GM12878 (cell line): Measurements from ENCODE around the gene MYRFL. TPM values are rescaled to one million over a fixed set of nuclear protein-coding genes. Genes with fewer than 3 reads are reported as not detected.

Experiments
- ATAC-seq: fragments of 200-7000 bp; cut with Tn5 transposase; 3 replicates; pipeline ENCODE4 v1.9.1; 2020; ENCODE audit warnings: mild to moderate bottlenecking, moderate library complexity
- BruUV-seq: library from RNA; stranded (reverse); fragments of 400-500 nt; replicated peaks from 2 replicates; lab custom pipeline; 2021; lab: Mats Ljungman, UMichigan
- CTCF ChIA-PET: fragments of 300-600 bp; sonication (Branson Sonifier 250); formaldehyde crosslinking; extraction: SDS; loops from one replicate; lab custom pipeline; 2021; ENCODE audit warnings: inconsistent platforms; lab: Yijun Ruan, JAX
- POLR2A ChIA-PET: fragments of 350-600 bp; formaldehyde crosslinking; extraction: SDS; loops from one replicate; lab custom pipeline; 2021; ENCODE audit warnings: inconsistent platforms; lab: Charles Lee
- RAD21 ChIA-PET: fragments of 300-600 bp; sonication (Branson Sonifier 250); formaldehyde crosslinking; loops from one replicate; lab custom pipeline; 2023; ENCODE audit warnings: antibody characterized with exemption; ENCODE audit not compliant: unreplicated experiment; lab: Charles Lee
- SMC1A ChIA-PET: fragments of 300-600 bp; sonication (Branson Sonifier 250); formaldehyde crosslinking; loops from one replicate; lab custom pipeline; 2023; ENCODE audit not compliant: unreplicated experiment, uncharacterized antibody; lab: Charles Lee
- DNase-seq: peaks from one replicate; pipeline ENCODE4 v3.0.0-alpha.2; 2011; ENCODE audit warnings: low read depth, low spot score
- FAIRE-seq: peaks from 3 replicates; lab custom pipeline; 2011; peaks lifted over from hg19 to GRCh38; lab: Jason Lieb, UNC
- H2AFZ ChIP-seq: 2 replicates; pipeline ENCODE4 v1.6.0; 2011; ENCODE audit warnings: low read depth, low read length, control low read depth; ENCODE audit not compliant: control insufficient read depth
- H3K27ac ChIP-seq: 2 replicates; pipeline ENCODE4 v1.5.1; 2011; ENCODE audit warnings: control low read depth; ENCODE audit not compliant: control insufficient read depth, insufficient read depth
- H3K27me3 ChIP-seq, 2 experiments: replicated peaks in 1 of 2; 2 replicates each; pipeline versions ENCODE4 v1.6.0 to v1.6.1; 2011; ENCODE audit warnings: low read length in 1 of 2; ENCODE audit not compliant: control insufficient read depth in 2 of 2, insufficient read depth in 2 of 2
- H3K36me3 ChIP-seq, 2 experiments: 2 replicates each; pipeline ENCODE4 v1.5.1; 2011; ENCODE audit warnings: low read length in 1 of 2; ENCODE audit not compliant: control insufficient read depth in 2 of 2, insufficient read depth in 2 of 2
- H3K4me1 ChIP-seq: 2 replicates; pipeline ENCODE4 v1.6.1; 2011; ENCODE audit warnings: mild to moderate bottlenecking, low read length, moderate library complexity, mixed read lengths; ENCODE audit not compliant: control insufficient read depth, insufficient read depth
- H3K4me2 ChIP-seq: 2 replicates; pipeline ENCODE4 v1.6.0; 2011; ENCODE audit warnings: control low read depth; ENCODE audit not compliant: control insufficient read depth, insufficient read depth
- H3K4me3 ChIP-seq: fragments of 200-600 bp; sonication (generic); 2 replicates; pipeline ENCODE4 v1.5.1; 2016
- H3K79me2 ChIP-seq: 2 replicates; pipeline ENCODE4 v1.6.0; 2011; ENCODE audit warnings: low read length; ENCODE audit not compliant: control insufficient read depth, insufficient read depth
- H3K9ac ChIP-seq: 2 replicates; pipeline ENCODE4 v1.8.0; 2011; ENCODE audit warnings: low read length, control low read depth, mixed read lengths; ENCODE audit not compliant: control insufficient read depth, insufficient read depth
- H3K9me3 ChIP-seq: replicated peaks from 3 replicates; pipeline ENCODE4 v1.5.1; 2011; ENCODE audit warnings: mild to moderate bottlenecking, low read length; ENCODE audit not compliant: control insufficient read depth, insufficient read depth
- H4K20me1 ChIP-seq: 2 replicates; pipeline ENCODE4 v1.6.0; 2011; ENCODE audit not compliant: control insufficient read depth, insufficient read depth
- CBX5 ChIP-seq: sonication (generic); IDR thresholded peaks from 2 replicates; pipeline ENCODE4 v1.6.1; 2016; ENCODE audit warnings: low read depth, moderate library complexity, mild to moderate bottlenecking, inconsistent platforms
- CHD4 ChIP-seq: fragments of 200-600 bp; sonication (generic); IDR thresholded peaks from 2 replicates; pipeline ENCODE4 v1.6.1; 2016; ENCODE audit warnings: mild to moderate bottlenecking
- CREB1 ChIP-seq: IDR thresholded peaks from 2 replicates; pipeline ENCODE4 v1.6.1; 2012; ENCODE audit warnings: low read depth, mild to moderate bottlenecking, inconsistent platforms
- HCFC1 ChIP-seq: fragments of 150-350 bp; IDR thresholded peaks from 2 replicates; pipeline ENCODE4 v1.6.1; 2014; ENCODE audit warnings: low read length
- HDAC2 ChIP-seq: fragments of 200-600 bp; sonication (generic); IDR thresholded peaks from 2 replicates; pipeline ENCODE4 v1.6.1; 2017
- LARP7 ChIP-seq: fragments of 450-650 bp; IDR thresholded peaks from 2 replicates; pipeline ENCODE4 v1.6.1; 2017; ENCODE audit warnings: mild to moderate bottlenecking
- NFXL1 ChIP-seq: fragments of 450-650 bp; IDR thresholded peaks from 2 replicates; pipeline ENCODE4 v1.6.1; 2017; ENCODE audit warnings: antibody characterized with exemption, mild to moderate bottlenecking, borderline replicate concordance
- NR2C2 ChIP-seq: IDR thresholded peaks from 2 replicates; pipeline ENCODE4 v1.6.1; 2011; ENCODE audit warnings: borderline replicate concordance, low read depth; ENCODE audit not compliant: control insufficient read depth, insufficient read length
- ZNF24 ChIP-seq: fragments of 450-650 bp; IDR thresholded peaks from 2 replicates; pipeline ENCODE4 v1.6.1; 2017; ENCODE audit warnings: antibody characterized with exemption, mild to moderate bottlenecking
- WGBS: methylation state at CpG from one replicate; pipeline ENCODE4 v1.1.6; 2016; ENCODE audit warnings: low lambda C conversion rate; ENCODE audit not compliant: insufficient replicate concordance, insufficient coverage; ENCODE audit errors: missing lambda C conversion rate; 5-methylcytosine and 5-hydroxymethylcytosine counted together
- in situ Hi-C: fragments of 300-500 bp; cut with MboI; formaldehyde crosslinking; loops from 9 replicates; pipeline ENCODE4 v1.14.3; 2018; ENCODE audit warnings: mixed read lengths
- intact Hi-C: fragments of 100-400 bp; cut with micrococcal nuclease; formaldehyde crosslinking; loops from one replicate; pipeline ENCODE4 v1.14.2; 2022; ENCODE audit not compliant: unreplicated experiment
- polyA plus RNA-seq, 11 experiments: library from polyadenylated mRNA; depleted of rRNA in 4 of 11; unstranded in 6 of 11; stranded (reverse) in 5 of 11; fragments of >200 nt; fragmentation: Nextera tagmentation in 4 of 11; fragmentation: Illumina TruSeq in 1 of 11; extraction: Ambion mirVana in 4 of 11; extraction: Trizol in 1 of 11; gene quantifications; 1 replicate in 1 of 11; 2 replicates in 10 of 11; pipeline versions ENCODE4 v1.2.1 to v1.2.3, GENCODE V29; 2011 to 2016; ENCODE audit warnings: inconsistent platforms in 2 of 11, missing spikeins in 2 of 11, low read depth in 1 of 11
- total RNA-seq, 4 experiments: library from RNA; depleted of rRNA in 3 of 4; stranded (reverse); fragments of >200 nt in 3 of 4; fragmentation: Illumina TruSeq in 1 of 4; extraction: Trizol in 1 of 4; gene quantifications; 2 replicates each; pipeline versions ENCODE4 v1.2.1 to v1.2.3, GENCODE V29; 2013 to 2021
- TF ChIP-seq, protein P1 (sequence below): fragments of 450-650 bp; IDR thresholded peaks from 2 replicates; pipeline ENCODE4 v1.6.1; 2018; ENCODE audit warnings: mild to moderate bottlenecking, low read depth, moderate library complexity; ENCODE audit not compliant: partially characterized antibody
- TF ChIP-seq, protein P2 (sequence below): fragments of 450-650 bp; IDR thresholded peaks from 2 replicates; pipeline ENCODE4 v1.6.1; 2017; ENCODE audit warnings: antibody characterized with exemption, mild to moderate bottlenecking, moderate library complexity
- TF ChIP-seq, protein P3 (sequence below): fragments of 450-650 bp; formaldehyde crosslinking; IDR thresholded peaks from 2 replicates; pipeline ENCODE4 v1.5.0; 2022; ENCODE audit warnings: mild to moderate bottlenecking, missing genetic modification characterization

Gene MYRFL
- total and polyA plus RNA-seq, 10 of the 15 experiments (the other 5 are each of a cell fraction or from before 2014, with no cell fraction given) = 0.24 to 1.8 (median 0.64) TPM

DNA sequence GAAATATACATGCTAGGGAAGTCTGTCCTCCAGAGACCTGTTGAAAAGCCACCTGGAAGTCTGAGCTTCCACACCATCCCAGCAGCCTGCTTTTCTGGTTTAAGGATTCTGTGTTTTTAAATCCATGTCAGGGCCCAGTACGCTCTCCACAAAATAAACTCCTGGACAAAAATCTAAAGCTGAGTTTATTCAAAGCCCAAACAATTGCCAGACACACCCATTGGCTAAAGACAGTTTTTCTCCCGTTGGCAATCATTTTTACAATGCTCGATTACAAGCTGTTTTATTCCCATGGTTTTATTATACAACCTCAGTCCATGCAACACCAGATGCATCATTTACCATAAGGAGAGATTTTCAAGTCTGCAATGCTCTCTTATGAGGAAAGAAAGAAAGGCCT, 94.5 kb downstream of the MYRFL start:
- TF ChIP-seq HCFC1 = no peak
- TF ChIP-seq, protein P1, sequence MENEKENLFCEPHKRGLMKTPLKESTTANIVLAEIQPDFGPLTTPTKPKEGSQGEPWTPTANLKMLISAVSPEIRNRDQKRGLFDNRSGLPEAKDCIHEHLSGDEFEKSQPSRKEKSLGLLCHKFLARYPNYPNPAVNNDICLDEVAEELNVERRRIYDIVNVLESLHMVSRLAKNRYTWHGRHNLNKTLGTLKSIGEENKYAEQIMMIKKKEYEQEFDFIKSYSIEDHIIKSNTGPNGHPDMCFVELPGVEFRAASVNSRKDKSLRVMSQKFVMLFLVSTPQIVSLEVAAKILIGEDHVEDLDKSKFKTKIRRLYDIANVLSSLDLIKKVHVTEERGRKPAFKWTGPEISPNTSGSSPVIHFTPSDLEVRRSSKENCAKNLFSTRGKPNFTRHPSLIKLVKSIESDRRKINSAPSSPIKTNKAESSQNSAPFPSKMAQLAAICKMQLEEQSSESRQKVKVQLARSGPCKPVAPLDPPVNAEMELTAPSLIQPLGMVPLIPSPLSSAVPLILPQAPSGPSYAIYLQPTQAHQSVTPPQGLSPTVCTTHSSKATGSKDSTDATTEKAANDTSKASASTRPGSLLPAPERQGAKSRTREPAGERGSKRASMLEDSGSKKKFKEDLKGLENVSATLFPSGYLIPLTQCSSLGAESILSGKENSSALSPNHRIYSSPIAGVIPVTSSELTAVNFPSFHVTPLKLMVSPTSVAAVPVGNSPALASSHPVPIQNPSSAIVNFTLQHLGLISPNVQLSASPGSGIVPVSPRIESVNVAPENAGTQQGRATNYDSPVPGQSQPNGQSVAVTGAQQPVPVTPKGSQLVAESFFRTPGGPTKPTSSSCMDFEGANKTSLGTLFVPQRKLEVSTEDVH = no peak
- no peak for TF ChIP-seq ZNF24
- TF ChIP-seq, protein P2, sequence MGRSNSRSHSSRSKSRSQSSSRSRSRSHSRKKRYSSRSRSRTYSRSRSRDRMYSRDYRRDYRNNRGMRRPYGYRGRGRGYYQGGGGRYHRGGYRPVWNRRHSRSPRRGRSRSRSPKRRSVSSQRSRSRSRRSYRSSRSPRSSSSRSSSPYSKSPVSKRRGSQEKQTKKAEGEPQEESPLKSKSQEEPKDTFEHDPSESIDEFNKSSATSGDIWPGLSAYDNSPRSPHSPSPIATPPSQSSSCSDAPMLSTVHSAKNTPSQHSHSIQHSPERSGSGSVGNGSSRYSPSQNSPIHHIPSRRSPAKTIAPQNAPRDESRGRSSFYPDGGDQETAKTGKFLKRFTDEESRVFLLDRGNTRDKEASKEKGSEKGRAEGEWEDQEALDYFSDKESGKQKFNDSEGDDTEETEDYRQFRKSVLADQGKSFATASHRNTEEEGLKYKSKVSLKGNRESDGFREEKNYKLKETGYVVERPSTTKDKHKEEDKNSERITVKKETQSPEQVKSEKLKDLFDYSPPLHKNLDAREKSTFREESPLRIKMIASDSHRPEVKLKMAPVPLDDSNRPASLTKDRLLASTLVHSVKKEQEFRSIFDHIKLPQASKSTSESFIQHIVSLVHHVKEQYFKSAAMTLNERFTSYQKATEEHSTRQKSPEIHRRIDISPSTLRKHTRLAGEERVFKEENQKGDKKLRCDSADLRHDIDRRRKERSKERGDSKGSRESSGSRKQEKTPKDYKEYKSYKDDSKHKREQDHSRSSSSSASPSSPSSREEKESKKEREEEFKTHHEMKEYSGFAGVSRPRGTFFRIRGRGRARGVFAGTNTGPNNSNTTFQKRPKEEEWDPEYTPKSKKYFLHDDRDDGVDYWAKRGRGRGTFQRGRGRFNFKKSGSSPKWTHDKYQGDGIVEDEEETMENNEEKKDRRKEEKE = no peak
- no peak for TF ChIP-seq NR2C2
- no peak for TF ChIP-seq CBX5
- no peak for TF ChIP-seq CREB1
- no peak for TF ChIP-seq HDAC2
- no peak for TF ChIP-seq LARP7
- no peak for TF ChIP-seq CHD4
- TF ChIP-seq, protein P3, sequence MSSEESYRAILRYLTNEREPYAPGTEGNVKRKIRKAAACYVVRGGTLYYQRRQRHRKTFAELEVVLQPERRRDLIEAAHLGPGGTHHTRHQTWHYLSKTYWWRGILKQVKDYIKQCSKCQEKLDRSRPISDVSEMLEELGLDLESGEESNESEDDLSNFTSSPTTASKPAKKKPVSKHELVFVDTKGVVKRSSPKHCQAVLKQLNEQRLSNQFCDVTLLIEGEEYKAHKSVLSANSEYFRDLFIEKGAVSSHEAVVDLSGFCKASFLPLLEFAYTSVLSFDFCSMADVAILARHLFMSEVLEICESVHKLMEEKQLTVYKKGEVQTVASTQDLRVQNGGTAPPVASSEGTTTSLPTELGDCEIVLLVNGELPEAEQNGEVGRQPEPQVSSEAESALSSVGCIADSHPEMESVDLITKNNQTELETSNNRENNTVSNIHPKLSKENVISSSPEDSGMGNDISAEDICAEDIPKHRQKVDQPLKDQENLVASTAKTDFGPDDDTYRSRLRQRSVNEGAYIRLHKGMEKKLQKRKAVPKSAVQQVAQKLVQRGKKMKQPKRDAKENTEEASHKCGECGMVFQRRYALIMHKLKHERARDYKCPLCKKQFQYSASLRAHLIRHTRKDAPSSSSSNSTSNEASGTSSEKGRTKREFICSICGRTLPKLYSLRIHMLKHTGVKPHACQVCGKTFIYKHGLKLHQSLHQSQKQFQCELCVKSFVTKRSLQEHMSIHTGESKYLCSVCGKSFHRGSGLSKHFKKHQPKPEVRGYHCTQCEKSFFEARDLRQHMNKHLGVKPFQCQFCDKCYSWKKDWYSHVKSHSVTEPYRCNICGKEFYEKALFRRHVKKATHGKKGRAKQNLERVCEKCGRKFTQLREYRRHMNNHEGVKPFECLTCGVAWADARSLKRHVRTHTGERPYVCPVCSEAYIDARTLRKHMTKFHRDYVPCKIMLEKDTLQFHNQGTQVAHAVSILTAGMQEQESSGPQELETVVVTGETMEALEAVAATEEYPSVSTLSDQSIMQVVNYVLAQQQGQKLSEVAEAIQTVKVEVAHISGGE (CRISPR knock-in tag) = no peak
- TF ChIP-seq NFXL1 = no peak
- POLR2A ChIA-PET = no interaction called here
- no peaks in the 10 kb centered on the region for H3K4me1 ChIP-seq
- FAIRE-seq (no peak), ATAC-seq (no peak), DNase-seq (no peak)
- intact Hi-C loops (no loop called here), in situ Hi-C loops (no loop called here)
- H3K27ac ChIP-seq = no peak overlapping the region
- H3K9me3 ChIP-seq = no peaks in the 10 kb centered on the region; the same call in 2 of the 3 replicates
- CTCF ChIA-PET = interaction anchor here (0.8 kb wide), 1 partner anchor 18 kb away, joined by 4 read pairs; no protein-coding TSS in a partner anchor
- 67% methylated on average over 3 of the region's 3 CpGs for WGBS
- SMC1A ChIA-PET = interaction anchor here (1.0 to 1.9 kb wide), 3 partner anchors 11 to 42 kb away, joined by 3 to 8 read pairs (median 5); no protein-coding TSS in a partner anchor
- no peaks in the 10 kb centered on the region for H3K27me3 ChIP-seq
- no peaks in the 10 kb centered on the region for H3K79me2 ChIP-seq
- H3K4me3 ChIP-seq = no peak overlapping the region
- no peaks in the 10 kb centered on the region for H3K36me3 ChIP-seq
- no peaks in the 10 kb centered on the region for H4K20me1 ChIP-seq
- no peak overlapping the region for H3K4me2 ChIP-seq
- H2AFZ ChIP-seq = no peak overlapping the region
- RAD21 ChIA-PET = interaction anchor here (0.7 kb wide), 1 partner anchor 11 kb away, joined by 3 read pairs; no protein-coding TSS in a partner anchor
- no TSS peak for BruUV-seq
- no peak overlapping the region for H3K9ac ChIP-seq
